ENCODE measurements around the gene PSME4.
A peak's percentile ranks its signal among the peaks of the same experiment; 100 is the strongest.

PSME4 gene, protein sequence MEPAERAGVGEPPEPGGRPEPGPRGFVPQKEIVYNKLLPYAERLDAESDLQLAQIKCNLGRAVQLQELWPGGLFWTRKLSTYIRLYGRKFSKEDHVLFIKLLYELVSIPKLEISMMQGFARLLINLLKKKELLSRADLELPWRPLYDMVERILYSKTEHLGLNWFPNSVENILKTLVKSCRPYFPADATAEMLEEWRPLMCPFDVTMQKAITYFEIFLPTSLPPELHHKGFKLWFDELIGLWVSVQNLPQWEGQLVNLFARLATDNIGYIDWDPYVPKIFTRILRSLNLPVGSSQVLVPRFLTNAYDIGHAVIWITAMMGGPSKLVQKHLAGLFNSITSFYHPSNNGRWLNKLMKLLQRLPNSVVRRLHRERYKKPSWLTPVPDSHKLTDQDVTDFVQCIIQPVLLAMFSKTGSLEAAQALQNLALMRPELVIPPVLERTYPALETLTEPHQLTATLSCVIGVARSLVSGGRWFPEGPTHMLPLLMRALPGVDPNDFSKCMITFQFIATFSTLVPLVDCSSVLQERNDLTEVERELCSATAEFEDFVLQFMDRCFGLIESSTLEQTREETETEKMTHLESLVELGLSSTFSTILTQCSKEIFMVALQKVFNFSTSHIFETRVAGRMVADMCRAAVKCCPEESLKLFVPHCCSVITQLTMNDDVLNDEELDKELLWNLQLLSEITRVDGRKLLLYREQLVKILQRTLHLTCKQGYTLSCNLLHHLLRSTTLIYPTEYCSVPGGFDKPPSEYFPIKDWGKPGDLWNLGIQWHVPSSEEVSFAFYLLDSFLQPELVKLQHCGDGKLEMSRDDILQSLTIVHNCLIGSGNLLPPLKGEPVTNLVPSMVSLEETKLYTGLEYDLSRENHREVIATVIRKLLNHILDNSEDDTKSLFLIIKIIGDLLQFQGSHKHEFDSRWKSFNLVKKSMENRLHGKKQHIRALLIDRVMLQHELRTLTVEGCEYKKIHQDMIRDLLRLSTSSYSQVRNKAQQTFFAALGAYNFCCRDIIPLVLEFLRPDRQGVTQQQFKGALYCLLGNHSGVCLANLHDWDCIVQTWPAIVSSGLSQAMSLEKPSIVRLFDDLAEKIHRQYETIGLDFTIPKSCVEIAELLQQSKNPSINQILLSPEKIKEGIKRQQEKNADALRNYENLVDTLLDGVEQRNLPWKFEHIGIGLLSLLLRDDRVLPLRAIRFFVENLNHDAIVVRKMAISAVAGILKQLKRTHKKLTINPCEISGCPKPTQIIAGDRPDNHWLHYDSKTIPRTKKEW (N-terminal part only)

DNA sequence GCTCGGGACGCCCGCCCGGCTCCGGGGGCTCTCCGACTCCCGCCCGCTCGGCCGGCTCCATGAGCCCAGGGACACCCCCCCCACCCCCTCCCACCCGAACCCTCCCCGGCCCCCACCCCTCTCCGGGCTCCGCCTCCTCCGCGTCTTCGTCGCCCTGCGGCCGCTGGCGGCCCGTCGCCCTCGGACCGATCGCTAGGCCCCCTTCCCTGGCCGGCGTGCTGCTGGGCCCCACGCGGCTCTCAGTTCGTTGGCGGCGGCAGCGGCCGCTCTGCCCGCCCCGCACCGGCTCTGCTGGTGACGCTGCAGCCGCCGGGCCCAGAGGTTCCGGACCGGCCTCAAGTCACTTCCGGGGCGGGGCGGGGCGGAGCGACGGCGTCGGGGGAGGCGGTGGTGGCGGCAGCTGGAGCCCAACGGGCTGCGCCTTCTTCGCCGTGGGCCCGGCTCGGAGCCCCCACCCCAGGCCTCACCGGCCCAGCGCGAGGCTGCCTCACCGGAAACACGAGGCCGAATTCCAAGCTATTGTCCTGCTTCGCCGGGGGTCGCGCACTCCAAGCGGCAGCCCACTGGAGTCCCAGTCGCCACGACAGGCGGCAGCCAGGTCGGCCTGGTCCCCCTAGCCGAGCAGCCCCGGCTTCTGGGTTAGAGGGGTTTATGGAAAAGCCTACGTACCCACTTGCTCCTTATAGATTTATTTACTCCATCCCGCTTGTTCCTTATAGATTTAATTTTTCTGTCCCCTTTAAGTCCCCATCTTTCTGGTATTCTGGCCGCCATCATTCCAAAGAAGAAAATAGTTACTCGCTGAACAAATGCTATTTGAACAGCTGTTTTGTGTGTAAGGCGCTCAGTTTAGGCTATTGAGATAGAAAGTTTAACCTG lies at the start of gene PSME4:
Gene PSME4, minus strand, starts transcription at position 270 of the 879 bp plus-strand sequence. Its CDS starts 209 bp downstream, at position 61.
- peak; percentile 74 to 78 for DNase-seq

DNA sequence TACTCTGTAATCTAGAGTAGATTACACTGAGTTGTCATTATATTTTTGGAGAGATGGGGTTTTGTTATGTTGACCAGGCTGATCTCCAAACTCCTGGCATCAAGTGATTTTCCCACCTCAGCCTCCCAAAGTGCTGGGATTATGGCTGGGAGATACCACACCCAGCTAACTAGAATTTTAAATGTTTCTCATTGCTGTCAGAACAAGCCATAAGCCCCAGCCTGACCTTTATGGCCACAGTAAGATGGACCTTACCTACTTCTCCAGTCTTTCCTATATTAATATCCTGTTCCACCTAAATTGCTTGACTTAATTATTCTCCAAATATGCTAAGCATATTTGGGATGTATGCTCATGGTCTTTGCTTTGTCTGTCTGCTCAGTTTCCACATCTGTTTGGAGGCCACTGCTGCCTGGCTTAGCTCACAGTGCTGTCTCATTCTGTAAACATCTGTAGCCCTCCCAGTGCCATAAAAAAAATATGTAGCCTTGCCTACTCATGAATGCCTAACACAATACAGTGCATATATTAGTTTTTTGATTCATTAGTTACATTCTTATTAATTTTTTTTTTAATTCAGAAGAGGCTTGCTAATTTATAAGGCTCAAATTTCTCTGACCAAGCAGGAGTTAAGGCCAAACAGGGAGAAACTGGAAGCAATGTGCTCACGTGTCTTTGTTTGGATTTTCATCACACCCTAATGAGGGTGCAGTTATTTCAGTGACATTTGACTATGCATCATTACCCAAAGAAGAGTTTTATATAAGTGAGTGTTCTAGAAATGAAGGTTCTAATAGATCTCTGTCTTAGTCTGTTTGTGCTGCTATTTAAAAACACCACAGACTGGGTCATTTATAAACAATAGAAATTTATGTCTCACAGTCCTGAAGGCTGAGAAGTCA lies 45.3 kb upstream of the PSME4 start:
- no peak for DNase-seq

DNA sequence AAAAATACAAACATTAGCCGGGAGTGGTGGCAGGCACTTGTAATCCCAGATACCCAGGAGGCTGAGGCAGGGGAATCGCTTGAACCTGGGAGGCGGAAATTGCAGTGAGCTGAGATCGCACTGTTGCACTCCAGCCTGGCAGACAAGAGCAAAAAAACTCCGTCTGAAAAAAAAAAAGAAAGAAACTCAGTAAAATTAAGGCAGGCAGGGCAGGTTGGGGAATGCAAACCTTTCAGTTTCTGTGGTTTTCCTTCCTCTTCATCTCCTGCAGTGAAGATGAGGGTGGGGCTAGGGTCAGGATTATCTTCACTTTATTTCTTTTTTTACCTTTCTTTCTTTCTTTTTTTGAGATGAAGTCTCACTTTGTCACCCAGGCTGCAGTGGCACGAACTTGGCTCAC lies 43.2 kb upstream of the PSME4 start:
- DNase-seq: no peak

DNA sequence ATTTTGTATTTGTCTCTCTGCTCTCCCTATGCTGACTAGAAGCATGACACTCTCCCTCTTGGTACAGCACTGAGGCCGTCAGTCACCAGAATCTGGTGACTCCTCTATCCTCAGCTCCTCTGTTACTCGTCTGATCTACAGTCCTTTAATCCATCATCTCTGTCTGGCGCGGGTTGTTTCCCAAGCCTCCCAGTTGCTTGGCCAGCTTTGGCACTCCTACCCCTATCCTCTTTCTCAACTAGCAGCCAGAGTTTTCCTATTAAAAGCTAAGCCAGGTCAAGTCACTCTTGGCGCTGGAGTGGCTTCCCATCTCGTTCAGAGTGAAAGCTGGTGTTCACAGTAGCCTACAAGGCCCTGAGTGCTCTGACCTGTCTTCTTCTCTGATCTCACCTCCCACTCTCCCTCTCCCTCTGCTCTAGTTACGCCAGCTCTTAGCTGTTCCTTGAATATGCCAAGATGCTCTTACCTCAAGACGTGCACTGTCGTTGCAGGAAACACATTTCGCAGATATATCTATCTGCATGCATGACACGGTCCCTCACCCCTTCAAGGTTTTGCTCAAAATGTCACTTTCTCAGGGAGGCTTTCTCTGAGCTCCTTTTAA lies 41.8 kb upstream of the PSME4 start:
- no peak for DNase-seq

DNA sequence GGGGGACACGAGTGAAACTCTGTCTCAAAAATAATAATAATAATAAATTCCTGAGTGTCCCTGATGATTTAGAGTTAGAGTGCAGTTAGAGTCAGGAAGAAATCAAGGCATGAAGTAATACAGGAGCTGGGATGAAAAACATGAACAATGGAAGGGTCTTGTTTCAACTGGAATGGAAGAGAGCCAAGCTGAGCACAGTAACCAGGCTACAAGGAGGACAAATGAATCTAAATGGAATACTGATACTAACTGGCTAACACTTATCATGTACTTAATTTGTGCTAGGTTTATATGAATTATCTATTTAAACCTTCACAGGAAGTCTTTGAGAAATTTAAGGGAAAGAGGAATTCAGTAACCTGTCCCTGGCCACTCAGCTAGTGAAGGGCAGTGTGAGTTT lies 38.8 kb upstream of the PSME4 start:
- no peak for DNase-seq

DNA sequence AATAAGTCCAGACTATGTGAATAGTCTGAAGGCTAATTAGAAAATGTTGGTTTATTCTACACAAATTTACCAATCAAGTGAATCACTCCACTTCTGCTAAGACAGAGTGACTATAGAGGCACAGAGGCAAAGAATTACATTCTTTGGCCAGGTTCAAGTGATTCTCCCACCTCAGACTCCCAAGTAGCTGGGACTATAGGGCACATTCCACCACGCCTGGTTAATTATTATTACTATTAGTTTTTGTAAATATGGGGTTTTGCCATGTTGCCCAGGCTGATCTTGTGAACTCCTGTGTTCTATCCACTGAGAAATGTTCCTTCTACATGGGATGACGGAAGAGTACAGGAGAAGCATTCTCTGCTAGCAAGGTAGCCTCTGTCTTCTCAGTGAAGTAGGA lies 37.6 kb upstream of the PSME4 start:
- DNase-seq: no peak

DNA sequence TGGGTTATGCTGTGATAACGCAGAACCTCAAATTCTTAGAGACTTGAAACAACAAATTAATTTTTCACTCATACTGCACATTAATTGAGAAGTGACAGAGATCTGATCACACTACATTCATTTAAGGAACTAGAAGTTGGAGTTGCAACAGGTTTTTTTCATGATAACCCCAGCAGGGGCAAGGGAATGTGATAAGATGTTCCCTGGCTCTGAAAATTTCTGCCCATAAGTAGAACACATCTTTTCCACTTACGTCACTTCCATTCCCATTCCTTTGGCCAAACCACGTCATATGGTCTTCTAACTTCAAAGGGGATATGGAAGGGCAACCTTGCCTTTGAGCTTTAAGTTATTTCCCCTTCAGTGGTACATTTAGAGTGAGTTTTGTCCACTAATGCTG lies 29.7 kb upstream of the PSME4 start:
- DNase-seq: no peak

DNA sequence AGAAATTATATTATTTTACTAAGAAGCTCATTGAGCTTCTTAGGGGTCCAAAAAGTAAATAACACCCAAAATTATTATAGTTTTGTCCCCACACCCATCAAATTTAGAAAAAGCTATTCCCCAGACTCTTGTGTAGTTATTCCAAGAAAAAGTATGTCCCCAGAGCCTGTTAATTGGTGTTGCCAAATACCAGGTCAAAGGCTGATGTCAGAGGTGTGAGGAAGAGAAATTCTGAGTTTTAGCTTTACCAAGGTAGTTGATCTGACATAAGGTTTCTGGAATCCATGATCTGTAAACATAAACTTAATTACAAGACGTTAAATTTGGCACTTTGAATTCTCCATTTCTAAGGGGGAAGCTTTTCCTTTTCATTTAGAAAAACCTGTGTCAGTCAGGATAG lies 29.3 kb upstream of the PSME4 start:
- no peak for DNase-seq

DNA sequence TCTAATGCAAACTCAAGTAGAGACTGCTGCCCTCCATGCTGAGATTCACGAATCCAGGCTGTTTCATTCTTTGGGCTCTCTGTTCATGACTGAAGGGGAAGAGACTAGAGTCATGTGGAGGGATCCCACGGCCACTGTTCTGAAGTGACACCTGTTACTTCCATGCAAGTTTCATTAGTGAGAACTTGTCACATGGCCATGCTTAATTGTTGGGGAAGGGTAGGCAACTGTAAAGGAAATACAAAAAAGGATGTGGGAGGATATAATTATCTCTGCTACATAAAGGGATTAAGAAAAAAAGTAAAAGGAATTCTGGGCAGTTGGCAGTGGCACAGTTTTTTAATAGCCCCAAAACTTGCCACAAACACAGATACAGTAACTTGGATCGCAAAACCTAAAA lies 28.0 kb upstream of the PSME4 start:
- DNase-seq: no peak

DNA sequence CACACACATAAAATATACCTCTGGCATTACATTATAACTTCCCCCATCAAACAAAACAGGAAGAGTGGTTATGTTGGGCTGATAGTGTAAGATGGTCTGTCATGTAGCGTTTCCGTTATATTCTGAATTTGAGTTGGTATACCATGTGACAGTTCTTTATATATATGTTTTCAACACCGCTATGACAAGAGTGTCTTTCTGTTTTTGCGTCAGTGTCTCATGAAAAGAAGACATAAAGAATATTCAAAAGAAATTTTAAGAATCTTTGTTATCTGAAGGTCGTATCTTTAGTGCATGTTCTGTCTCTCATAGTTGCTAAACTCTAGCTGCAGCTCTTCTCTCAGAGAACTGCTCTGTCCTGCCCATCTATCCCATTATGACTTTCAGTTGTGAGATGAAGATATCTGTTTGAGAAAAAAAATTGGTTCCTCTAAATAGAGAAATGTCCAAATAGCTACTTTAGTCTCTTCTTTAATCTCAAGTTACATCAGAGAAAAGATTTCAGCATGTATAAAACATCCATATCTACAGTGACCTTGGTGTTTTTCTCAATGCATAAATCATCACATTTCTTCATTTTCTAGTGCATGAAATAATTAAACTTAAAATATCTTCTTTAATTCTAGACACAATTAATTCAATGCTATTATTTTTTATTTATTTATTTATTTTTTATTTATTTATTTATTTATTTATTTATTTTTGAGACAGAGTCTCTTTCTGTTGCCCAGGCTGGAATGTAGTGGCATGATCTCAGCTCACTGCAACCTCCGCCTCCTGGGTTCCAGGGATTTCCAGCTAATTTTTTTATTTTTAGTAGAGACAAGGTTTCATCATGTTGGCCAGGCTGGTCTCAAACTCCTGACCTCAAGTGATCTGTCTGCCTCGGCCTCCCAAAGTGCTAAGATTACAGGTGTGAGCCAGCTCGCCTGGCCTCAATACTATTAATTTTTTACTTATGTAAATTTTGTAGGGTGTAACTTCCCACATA lies 24.3 kb upstream of the PSME4 start:
- DNase-seq: no peak

DNA sequence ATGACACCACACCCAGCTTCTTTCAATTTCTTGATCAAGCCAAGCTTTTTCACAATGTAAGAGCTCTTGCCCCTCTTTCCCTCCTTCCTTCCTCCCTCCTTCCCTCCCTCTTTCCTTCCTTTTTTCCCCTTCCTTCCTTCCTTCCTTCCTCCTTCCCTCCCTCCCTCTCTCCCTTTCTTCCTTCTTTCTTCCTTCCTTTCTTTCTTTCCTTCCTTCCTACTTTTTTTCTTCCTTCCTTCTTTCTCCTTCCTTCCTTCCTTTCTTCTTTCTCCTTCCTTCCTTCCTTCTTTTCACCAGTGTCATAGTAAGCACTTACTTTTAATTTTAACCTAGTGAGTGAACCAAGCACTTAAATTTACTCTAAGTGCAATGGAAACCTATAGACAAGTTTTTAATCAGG lies 21.2 kb upstream of the PSME4 start:
- DNase-seq: no peak

DNA sequence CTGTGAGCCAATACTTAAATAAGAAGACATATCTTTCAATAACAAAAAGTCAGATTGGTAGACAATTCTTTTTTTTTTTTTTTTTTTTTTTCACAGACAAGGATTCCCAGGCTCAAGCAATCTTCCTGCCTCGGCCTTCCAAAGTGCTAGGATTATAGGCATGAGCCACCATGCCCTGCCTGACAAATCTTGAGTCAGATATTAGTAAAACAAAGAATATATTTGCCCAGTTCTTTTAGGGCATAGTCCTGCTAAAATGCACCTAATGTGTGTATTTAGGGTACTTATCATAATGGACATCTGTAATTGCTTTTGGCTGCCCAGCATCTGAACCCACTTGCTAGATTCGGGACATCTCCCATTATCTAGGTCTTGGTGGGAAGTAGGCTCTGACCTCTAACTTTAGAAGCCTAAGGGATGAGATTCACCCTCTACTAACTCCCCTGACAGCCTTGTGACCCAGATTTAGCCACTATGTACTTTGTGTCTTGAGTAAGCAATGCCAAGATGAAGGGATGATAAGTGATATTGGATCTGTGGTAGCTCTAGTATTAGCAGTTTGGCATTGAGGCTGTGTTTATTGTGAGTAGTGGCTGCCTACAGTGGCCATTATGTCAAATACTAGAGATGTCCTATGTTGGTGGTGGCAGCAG lies 18.5 kb upstream of the PSME4 start:
- DNase-seq: no peak

DNA sequence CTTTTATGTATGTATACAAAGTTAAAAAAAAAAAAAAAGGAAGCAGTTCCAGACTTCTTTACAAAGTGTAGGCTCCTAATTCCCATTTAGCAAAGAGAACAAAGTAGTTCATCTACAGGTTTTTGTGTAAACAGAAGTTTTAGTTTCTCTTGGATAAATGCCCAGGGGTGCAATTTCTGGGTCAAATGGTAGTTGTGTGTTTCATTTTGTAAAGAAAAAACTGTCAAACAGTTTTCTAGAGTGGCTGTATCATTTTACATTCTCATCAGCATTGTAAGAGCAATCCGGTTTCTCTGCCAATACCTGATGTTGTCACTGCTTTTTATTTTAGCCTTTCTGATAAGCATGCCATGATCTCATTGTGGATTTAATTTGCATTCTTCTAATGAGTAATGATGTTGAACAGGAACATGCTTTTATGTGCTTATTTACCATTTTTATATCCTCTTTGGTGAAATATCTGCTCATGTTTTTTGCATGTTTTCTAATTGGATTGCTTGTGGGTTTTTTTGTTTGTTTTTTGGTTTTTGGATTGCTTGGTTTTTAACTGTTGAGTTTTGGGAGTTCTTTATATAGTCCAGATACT lies 16.6 kb upstream of the PSME4 start:
- DNase-seq: peak; percentile 17 to 63

DNA sequence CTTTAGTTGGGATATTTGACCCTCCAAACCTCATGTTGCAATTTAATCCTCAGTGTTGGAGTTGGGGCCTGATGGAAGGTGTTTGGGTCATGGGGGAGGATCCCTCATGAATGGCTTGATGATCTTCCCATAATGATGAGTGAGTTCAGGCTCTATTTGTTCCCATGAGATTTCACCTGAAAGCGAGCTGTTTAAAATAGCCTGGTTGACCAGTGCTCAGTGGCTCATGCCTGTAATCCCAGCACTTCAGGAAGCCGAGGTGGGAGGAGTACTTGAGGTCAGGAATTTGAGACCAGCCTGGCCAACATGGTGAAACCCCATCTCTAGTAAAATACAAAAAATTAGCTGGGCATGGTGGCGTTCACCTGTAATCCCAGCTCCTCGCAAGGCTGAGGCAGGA lies 14.9 kb upstream of the PSME4 start:
- DNase-seq: no peak

DNA sequence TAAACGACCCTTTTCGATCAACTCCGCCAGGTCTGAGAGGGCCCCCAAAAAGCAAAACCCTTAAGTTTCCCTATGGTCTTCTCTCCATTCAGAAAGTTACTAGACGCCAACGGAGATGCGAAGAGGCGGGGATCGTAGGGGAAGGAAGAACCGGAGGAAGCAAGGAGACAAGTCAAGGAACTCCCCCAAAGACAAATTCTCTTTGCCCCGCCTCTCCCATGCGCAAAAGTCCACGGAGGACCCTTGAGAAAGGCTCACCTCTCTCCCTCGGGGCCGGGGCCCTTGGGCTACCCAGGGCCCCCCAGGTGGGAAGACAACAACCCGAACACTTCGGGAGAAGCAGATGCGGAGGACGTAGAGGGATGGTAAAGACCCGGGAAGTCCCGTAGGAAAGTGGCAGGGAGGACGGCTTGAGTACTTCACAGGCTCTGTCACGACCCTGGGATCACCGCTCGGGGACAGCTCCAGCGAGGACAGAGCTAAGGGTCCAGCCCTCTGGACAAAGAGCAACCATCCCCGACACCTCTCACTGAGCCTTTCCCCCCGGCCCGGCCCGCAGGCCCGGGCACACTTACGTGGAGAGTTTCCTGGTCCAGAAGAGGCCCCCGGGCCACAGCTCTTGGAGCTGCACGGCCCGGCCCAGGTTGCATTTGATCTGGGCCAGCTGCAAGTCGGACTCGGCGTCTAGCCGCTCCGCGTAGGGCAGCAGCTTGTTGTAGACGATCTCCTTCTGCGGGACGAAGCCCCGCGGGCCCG lies 647 bp downstream of the PSME4 start:
- no peak for DNase-seq

DNA sequence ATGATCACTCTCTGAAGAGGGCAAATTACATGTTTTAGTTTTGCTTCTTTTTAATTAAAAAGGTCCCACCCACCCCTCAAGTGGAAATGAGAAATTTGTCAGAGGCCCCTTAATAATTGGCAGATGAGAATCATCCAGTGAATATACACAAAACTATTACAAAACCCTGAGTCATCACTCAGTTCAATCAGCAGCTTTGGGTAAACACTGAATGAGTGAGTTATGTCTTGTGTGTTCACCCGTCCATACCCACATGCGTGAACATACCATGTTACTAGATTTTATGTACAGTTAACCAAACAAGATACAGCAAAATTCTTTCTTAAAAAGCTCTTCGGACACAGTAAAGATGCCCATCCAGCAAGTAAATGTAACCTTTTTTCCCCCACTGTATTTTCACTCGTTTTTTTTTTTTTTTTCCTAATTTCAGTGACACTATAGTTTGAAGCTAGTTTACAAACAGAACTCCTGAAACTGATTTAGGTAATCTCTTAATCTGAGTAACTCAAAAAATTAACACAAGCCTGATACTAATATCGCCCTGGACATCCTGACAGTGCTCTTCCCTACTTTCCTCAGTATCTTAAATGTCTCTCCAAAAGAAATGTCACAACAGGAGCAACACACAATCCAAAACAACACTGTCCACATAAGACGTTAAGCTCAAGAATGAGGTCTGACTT lies 1.4 kb downstream of the PSME4 start:
- no peak for DNase-seq

Measured in NCI-H1930 (cell line).